Loucy (cell line): ENCODE data around the gene IQCE.

ENCODE experiments used
- EZH2phosphoT487 ChIP-seq: fragments of 200-600 bp; IDR thresholded peaks from 2 replicates; pipeline ENCODE4 v1.6.1; 2018; ENCODE audit warnings: antibody characterized with exemption, mild to moderate bottlenecking, moderate library complexity, borderline replicate concordance
- TF ChIP-seq, protein P1 (sequence below): fragments of 200-600 bp; sonication (generic); conservative IDR thresholded peaks from 2 replicates; pipeline ENCODE4 v1.5.1; 2014; ENCODE audit warnings: mild to moderate bottlenecking, antibody characterized with exemption, low read length

DNA sequence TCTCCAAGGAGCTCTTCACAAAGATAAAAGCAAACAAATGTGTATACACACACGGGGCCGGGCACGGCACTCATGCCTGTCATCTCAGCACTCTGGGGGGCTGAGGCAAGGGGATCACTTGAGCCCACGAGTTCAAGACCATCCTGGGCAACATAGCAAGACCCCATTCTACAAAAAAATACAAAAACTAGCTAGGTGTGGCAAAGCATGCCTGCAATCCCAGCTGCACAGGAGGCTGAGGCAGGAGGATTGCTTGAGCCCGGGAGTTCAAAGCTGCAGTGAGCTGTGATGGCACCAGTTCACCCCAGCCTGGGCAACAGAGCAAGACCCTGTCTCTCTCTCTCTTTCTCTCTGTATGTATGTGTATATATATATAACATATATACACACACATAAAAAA lies 95.3 kb downstream of the IQCE start:
- TF ChIP-seq, protein P1, sequence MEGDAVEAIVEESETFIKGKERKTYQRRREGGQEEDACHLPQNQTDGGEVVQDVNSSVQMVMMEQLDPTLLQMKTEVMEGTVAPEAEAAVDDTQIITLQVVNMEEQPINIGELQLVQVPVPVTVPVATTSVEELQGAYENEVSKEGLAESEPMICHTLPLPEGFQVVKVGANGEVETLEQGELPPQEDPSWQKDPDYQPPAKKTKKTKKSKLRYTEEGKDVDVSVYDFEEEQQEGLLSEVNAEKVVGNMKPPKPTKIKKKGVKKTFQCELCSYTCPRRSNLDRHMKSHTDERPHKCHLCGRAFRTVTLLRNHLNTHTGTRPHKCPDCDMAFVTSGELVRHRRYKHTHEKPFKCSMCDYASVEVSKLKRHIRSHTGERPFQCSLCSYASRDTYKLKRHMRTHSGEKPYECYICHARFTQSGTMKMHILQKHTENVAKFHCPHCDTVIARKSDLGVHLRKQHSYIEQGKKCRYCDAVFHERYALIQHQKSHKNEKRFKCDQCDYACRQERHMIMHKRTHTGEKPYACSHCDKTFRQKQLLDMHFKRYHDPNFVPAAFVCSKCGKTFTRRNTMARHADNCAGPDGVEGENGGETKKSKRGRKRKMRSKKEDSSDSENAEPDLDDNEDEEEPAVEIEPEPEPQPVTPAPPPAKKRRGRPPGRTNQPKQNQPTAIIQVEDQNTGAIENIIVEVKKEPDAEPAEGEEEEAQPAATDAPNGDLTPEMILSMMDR = no peak
- TF ChIP-seq EZH2phosphoT487 = no peak
